Measurements from ENCODE around the gene NKD2.

DNA sequence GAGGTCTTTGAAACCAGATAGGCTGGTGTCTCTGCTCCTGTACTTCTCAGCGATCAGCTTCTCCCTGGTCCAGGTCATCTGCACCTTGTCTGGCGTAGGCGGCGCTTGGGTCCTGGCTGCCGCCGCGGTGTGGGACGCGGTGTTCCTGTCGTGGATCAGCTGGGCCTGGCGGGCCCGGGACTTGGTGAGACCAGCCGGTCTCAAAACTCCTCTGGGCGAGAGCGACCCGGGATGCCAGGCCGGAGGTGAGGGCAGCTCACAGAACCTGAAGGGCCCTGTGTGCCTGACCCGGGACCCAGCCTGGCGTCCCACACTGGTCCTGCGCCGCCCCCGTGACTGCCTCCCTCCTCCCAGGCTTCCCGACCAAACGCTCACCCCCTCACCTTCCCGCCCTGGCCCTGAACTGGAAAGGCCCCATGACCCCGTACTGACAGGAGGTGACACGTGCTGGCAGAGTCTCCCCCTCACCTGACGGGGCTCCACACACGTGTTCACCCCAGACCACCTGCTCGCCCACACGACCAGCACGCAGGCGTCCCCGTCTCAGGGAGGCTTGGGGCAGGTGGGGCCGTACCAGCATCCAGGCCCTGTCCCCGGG is 49.0 kb downstream of the NKD2 start:
- TF ChIP-seq TAF1 (IDR thresholded peaks at IDR 0.05; ENCODE audit: borderline replicate concordance, insufficient read depth, low read length) (no peak), POLR2AphosphoS5 (IDR thresholded peaks at IDR 0.05; ENCODE audit: low read depth, low read length) (no peak), SIN3A (IDR thresholded peaks at IDR 0.05; ENCODE audit: borderline replicate concordance, insufficient read depth, low read length) (no peak), FOXP2 (optimal IDR thresholded peaks at IDR 0.05; ENCODE audit: borderline replicate concordance, extremely low read depth, extremely low read length, insufficient read depth) (no peak)
- TF ChIP-seq, protein P1, sequence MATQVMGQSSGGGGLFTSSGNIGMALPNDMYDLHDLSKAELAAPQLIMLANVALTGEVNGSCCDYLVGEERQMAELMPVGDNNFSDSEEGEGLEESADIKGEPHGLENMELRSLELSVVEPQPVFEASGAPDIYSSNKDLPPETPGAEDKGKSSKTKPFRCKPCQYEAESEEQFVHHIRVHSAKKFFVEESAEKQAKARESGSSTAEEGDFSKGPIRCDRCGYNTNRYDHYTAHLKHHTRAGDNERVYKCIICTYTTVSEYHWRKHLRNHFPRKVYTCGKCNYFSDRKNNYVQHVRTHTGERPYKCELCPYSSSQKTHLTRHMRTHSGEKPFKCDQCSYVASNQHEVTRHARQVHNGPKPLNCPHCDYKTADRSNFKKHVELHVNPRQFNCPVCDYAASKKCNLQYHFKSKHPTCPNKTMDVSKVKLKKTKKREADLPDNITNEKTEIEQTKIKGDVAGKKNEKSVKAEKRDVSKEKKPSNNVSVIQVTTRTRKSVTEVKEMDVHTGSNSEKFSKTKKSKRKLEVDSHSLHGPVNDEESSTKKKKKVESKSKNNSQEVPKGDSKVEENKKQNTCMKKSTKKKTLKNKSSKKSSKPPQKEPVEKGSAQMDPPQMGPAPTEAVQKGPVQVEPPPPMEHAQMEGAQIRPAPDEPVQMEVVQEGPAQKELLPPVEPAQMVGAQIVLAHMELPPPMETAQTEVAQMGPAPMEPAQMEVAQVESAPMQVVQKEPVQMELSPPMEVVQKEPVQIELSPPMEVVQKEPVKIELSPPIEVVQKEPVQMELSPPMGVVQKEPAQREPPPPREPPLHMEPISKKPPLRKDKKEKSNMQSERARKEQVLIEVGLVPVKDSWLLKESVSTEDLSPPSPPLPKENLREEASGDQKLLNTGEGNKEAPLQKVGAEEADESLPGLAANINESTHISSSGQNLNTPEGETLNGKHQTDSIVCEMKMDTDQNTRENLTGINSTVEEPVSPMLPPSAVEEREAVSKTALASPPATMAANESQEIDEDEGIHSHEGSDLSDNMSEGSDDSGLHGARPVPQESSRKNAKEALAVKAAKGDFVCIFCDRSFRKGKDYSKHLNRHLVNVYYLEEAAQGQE (IDR thresholded peaks at IDR 0.05; ENCODE audit: insufficient read depth in 1 of 2, low read depth in 2 of 2, low read length in 2 of 2) = no peak

Measured in PFSK-1 (cell line).